ENCODE measurements around the gene ARMC9.
A peak's percentile ranks its signal among the peaks of the same experiment; 100 is the strongest.
"Not testable (repeated sequence)": the region's sequence is repeated elsewhere in the genome, so short reads cannot be mapped to it uniquely, and the experiment has no call there.

ARMC9 gene

GRCh38 chr2:231364961-231365810 lies 166.8 kb downstream of the ARMC9 start:
- DNase-seq = peak; percentile 65

- no peak for DNase-seq
Observed at GRCh38 chr2:231367178-231367577, 168.7 kb downstream of the ARMC9 start.

GRCh38 chr2:231369580-231370428 lies 171.4 kb downstream of the ARMC9 start:
- no peak for DNase-seq

- no peak for DNase-seq
Observed at GRCh38 chr2:231370429-231370748, 172.0 kb downstream of the ARMC9 start.

GRCh38 chr2:231370749-231371429 lies 172.5 kb downstream of the ARMC9 start:
- DNase-seq = no peak

GRCh38 chr2:231371430-231372054 lies 173.1 kb downstream of the ARMC9 start:
- no peak for DNase-seq

GRCh38 chr2:231372326-231372725 lies 173.9 kb downstream of the ARMC9 start:
- DNase-seq = no peak

GRCh38 chr2:231373184-231373583 lies 174.8 kb downstream of the ARMC9 start:
- no peak for DNase-seq

- no peak for DNase-seq
Observed at GRCh38 chr2:231373786-231374349, 175.4 kb downstream of the ARMC9 start.

GRCh38 chr2:231374771-231375170 lies 176.3 kb downstream of the ARMC9 start:
- no peak for DNase-seq

- not testable (repeated sequence) for DNase-seq
Observed at GRCh38 chr2:231375994-231376615, 177.7 kb downstream of the ARMC9 start.

- DNase-seq = no peak
Observed at GRCh38 chr2:231376857-231377256, 178.4 kb downstream of the ARMC9 start.

GRCh38 chr2:231378026-231378722 lies 179.7 kb downstream of the ARMC9 start:
- no peak for DNase-seq

- no peak for DNase-seq
Observed at GRCh38 chr2:231379266-231380215, 181.1 kb downstream of the ARMC9 start.

- DNase-seq = no peak
Observed at GRCh38 chr2:231380307-231380706, 181.9 kb downstream of the ARMC9 start.

- no peak for DNase-seq
Observed at GRCh38 chr2:231380991-231381847, 182.8 kb downstream of the ARMC9 start.

- DNase-seq = no peak
Observed at GRCh38 chr2:231382116-231382515, 183.7 kb downstream of the ARMC9 start.

- no peak for DNase-seq
Observed at GRCh38 chr2:231383416-231384108, 185.1 kb downstream of the ARMC9 start.

GRCh38 chr2:231384109-231384435 lies 185.6 kb downstream of the ARMC9 start:
- no peak for DNase-seq

All from amniotic stem cell (primary cell).